IPS-18c (cell line): ENCODE measurements around the gene TBX1.
"Not testable (repeated sequence)": the region's sequence is repeated elsewhere in the genome, so short reads cannot be mapped to it uniquely, and the experiment has no call there.

ENCODE experiments used
- H3K4me3 ChIP-seq: 2 replicates; pipeline ENCODE4 v1.7.0; 2013; ENCODE audit warnings: low read depth, mild to moderate bottlenecking, low read length, moderate library complexity; ENCODE audit not compliant: insufficient read depth
- H3K9me3 ChIP-seq: one replicate; pipeline ENCODE4 v1.6.1; 2013; ENCODE audit warnings: mild to moderate bottlenecking, low read length, moderate library complexity; ENCODE audit not compliant: control insufficient read depth, insufficient read depth

Gene TBX1

DNA sequence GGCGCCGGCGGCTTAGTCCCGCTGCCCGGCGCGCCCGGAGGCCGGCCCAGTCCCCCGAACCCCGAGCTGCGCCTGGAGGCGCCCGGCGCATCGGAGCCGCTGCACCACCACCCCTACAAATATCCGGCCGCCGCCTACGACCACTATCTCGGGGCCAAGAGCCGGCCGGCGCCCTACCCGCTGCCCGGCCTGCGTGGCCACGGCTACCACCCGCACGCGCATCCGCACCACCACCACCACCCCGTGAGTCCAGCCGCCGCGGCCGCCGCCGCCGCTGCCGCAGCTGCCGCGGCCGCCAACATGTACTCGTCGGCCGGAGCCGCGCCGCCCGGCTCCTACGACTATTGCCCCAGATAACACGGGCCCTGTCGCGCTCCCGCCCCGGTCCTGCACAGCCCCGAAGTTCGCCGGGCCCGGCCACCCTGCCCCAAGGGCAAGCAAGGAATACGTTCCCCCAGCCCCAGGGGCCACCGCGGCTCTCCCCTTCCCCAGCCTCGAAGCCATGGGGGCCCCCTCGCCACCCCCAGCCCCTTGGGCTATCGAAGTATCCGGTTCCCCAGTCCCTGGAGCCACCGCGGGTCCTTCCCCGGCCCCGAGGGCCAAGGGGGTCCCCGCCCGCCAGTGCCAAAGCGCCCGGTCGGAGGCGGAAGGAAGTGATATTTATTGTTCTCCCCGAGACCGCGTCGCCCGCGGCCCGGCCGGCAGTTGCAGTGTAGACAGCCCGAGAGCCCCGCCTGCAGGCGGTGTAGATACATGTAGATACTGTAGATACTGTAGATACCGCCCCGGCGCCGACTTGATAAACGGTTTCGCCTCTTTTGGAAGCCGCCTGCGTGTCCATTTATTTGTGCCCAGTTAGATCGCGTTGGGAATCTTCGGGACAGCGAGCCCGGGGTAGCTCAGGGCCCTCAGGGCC, 6.2 kb downstream of the TBX1 start:
- no peaks in the 10 kb centered on the region for H3K9me3 ChIP-seq

DNA sequence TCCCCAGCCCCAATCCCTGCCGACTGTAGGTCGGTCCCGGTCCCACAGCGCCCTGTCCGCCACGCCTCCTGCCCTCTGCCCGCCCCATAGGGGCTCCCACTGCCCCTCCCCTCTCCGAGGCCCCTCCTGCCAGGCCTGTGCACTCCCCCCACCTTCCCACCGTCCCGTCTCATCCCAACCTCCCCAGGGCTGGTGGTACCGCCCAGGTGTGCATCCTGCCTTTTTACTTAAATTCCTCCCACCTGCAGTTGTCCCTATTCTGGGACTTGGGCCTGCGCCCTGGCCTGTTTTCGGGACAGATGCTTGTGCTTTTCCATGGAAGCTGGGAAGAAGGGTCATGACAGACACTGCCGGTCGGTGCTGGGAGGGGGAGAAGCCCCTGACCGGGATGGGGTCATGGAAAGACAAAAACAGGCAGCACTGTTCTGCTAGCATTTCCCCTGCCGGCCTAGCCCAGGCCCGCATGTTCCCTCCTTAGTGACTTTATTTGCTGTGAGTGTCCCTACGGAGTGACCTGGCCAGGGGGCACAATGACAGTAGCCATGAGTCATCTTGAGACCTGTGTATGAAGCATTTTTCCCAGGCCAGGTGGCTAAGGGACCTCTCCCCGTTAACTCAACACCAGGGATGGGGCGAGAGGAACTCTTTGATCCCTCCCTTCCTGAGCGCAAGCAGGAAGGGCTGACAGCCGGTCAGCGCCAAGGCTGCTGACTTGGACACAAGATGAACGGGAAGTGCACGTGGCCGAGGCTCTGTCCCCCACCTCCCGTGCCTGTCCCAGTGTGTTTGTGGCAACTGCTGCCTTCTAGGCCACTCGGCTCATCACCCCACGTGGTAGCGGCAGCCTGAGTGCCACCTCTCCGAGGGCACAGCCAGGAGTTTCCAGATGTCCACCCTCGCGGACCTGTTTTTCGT, 7.1 kb downstream of the TBX1 start:
- no peak overlapping the region for H3K4me3 ChIP-seq

More for the DNA sequence above, 6.2 kb downstream of the TBX1 start:
- H3K4me3 ChIP-seq = peak overlapping the region; percentile 20; the same call in 1 of the 2 replicates

DNA sequence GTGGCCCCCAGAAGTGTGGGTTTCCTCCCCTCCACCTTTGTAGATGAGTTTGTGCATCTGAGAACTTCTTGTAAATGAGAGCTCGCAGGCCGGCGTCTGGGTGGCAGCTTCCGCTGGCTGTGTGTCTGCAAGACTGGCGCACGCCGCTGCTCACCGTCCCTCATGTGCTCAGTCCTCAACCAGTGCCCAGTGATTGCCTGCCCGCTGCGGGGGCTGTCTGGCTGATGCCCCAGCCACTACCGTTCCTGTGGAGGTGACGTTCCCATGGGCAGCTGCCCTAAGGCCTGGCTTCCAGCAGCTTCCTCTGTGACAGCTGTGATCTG, 8.8 kb downstream of the TBX1 start:
- no peak overlapping the region for H3K4me3 ChIP-seq
- no peaks in the 10 kb centered on the region for H3K9me3 ChIP-seq

More for the DNA sequence above, 7.1 kb downstream of the TBX1 start:
- no peaks in the 10 kb centered on the region for H3K9me3 ChIP-seq

DNA sequence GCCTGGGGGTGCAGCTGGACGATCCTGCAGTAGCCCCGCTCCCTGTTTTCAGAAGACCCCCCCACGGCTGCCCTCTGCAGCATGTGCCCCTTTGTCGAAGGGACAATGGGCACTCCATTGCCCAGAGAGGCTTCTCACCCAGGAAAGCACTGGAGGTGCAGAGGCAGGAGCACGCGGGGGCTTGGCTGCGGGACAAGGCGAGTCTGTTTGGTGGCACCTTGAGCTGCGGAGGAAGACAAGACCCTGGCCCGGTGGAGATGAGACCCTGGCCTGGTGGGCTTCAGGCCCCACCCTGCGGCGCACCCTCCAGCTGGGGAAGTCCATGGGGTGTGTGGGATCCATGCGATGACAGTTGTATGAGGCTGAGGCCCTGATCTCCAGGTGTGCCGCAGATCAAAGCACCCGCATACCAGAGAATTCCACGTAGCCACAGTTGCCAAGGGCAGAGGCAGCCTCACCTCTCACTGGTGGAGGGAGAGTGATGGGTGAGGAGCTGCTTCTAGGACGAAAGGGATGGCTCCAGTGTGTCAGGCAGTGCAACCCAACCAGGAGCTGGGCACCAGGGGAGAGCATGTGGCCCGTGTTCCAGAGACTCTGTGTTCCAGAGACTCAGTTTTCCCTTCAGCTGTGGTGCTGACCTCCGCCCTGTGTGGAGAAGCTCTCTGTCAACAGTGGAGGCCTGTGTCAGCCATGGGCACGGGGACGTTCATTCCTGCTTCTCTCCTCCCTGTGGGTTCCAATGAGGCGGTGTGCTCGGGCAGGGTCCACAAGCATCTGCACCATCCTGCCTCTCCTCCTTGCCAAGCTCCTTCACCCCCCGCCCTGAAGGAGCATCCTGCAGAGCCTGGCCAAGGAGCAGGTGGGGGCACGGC, 10.0 kb downstream of the TBX1 start:
- H3K4me3 ChIP-seq = no peak overlapping the region
- no peaks in the 10 kb centered on the region for H3K9me3 ChIP-seq

DNA sequence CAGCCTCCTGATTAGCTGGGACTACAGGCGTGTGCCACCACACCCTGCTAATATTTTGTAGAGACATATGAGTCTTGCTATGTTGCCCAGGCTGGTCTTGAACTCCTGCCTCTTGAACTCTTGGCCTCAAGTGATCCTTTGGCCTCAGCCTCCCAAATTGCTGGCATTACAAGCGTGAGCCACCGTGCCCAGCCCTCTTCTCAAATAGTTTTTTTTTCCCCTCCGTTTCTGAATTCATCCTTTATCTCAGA, 11.8 kb downstream of the TBX1 start:
- Histone ChIP-seq H3K9me3 (no peaks in the 10 kb centered on the region), H3K4me3 (no peak overlapping the region)

DNA sequence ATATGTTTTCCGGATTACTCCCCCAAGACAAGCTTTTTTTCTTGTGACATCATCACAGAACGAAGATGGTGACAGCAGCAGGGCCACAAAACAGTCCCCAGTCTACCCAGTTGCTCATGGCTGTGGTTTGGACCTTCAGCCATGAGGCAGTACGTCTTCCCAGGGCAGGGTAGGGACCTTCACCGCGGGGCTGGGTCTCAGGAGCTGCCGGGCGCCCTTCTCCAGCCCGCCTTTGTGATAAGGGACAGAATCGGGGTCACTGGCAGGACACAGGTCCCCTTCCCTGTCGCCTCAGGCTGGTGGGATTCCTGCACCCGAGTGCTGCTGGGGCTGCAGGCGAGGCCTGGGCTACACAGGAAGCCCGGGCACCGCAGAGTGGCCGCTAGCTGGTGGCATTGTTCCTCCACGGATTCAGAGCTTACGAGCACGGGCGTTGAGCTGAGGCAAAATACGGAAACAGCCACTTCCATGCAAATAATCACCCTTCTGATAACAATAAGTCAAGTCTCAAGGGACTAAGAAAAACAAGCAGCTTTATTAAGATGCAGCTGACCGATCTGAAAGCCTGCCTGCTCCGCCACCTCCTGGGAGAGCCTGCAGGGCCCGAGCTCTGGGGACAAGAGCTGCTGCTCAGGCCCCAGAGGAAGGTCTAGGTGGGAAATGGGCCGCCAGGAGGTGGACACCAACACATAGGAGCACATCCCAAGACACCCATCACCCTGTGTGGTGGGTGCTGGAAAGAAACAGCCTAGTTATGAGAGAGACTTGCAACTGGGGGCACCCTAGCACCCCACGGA, 12.3 kb downstream of the TBX1 start:
- H3K9me3 ChIP-seq = peaks cover 2% of the 10 kb centered on the region
- no peak overlapping the region for H3K4me3 ChIP-seq

DNA sequence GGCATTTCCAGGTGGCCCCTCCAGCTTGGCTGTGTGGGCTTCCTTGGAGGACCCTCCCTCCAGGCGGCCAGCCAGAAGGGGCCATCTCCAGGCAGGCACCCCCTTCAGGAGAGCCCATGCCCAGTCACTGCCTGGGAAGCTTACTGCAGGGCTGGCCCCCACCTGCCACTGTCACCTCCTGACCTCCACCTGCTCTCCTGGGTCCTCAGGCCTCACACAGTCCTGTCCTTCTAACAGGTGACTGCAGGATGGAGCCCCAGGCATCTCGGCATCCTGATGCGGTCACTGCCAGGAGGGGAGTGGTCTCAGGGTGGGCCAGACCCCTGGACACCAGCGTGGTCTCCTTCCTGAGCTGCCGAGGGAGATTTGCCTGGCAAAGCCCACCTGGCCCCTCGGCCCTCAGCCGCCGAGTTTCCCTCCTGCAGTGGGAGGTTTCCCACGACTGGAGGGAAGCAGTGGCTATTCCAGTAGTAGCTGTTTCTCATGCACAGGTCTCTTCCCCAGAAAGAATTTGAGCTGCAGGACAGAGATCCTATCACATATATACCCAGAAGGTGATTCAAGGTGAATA, 13.0 kb downstream of the TBX1 start:
- H3K4me3 ChIP-seq = no peak overlapping the region
- H3K9me3 ChIP-seq = peaks cover 2% of the 10 kb centered on the region

DNA sequence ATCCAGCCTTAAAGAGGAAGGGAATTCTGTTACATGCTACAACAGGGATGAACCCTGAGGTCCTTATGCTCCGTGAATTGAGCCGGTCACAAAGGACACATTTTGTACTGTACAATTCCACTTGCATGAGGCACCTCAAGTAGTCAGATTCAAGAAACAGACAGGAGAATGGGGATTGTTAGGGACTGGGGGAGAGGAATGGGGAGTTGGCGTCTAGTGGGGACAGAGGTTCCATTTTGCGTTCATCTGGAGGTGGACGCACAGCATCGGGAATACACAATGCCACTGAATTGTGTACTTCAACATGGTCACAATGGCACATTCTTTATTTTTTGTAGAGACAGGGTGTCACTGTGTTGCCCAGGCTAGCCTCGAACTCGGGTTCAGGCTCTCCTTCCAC, 14.1 kb downstream of the TBX1 start:
- no peak overlapping the region for H3K4me3 ChIP-seq

DNA sequence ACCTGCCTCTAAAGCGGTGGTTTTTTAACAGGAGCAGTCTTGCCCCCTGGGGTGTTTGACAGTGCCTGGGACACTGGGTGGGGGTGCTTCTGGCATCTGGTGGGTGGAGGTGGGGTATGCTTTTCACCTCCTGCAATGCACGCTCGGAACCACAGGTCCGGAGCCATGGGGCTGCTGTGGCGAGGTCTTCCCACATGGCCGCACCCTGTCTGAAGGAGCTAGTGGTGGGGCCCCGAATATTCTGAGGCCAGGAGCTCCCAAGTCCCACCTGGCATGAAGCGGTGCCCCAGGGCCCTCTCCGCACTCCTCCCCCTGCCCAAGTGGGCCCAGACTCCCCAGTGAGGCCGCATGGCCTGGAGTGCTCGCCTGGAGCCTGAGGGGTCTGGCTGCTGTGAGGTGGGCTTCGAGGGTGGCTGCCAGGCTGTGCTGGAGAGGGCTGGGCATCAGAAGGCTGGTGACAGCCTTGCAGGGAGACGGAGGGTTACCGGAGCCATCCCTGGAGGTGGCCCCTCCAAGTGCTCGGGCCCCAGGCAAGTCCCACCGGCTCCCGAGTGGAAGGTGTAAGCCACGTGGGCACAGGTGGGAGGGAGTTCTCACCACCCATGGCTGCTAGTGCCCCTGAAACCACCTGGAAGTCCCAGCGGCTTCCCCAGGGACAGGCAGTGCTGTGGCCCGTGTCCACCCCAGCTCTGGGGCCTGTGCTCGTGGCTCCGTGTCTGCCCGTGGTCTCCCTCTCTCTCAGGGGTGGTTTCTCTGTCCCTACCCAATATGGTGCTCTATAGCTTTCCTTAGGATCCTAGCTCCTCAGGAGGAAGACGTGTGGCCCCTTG, 15.1 kb downstream of the TBX1 start:
- H3K4me3 ChIP-seq = no peak overlapping the region
- peaks cover 2% of the 10 kb centered on the region for H3K9me3 ChIP-seq

More for the DNA sequence above, 14.1 kb downstream of the TBX1 start:
- H3K9me3 ChIP-seq = peaks cover 2% of the 10 kb centered on the region

DNA sequence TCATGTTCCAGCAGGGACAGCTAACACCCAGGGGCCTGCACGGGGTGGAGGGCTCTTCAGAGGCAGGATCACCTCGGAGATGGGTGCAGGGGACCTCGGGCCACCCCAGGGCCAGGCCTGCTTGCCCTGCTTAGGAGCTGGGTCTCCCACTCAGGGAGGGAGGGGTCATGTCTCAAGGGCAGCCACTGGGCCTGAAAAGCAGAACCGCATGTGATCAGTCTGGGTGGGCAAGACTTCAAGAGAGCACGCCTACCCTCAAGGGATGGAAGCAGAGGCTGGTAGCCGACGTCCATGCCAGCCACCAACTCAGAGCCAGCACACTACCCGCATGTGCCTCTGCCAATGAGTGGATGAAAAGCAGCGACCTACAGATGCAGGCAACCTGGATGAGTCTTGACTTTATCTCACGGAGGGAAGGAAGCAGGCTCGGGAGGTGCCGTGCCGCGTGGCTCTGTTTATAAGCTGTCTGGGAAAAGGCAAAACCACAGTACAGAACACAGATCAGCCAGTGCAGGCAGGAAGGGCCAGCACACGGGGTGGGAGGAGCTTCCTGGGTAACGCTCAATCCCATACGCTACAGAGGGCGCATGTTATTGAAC, 16.0 kb downstream of the TBX1 start:
- peaks cover 2% of the 10 kb centered on the region for H3K9me3 ChIP-seq
- H3K4me3 ChIP-seq = no peak overlapping the region

DNA sequence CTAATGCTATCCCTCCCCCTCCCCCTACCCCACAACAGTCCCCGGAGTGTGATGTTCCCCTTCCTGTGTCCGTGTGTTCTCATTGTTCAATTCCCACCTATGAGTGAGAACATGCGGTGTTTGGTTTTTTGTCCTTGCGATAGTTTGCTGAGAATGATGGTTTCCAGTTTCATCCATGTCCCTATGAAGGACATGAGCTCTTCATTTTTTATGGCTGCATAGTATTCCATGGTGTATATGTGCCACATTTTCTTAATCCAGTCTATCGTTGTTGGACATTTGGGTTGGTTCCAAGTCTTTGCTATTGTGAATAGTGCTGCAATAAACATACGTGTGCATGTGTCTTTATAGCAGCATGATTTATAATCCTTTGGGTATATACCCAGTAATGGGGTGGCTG, 16.6 kb downstream of the TBX1 start:
- not testable (repeated sequence) for H3K4me3 ChIP-seq, H3K9me3 ChIP-seq

DNA sequence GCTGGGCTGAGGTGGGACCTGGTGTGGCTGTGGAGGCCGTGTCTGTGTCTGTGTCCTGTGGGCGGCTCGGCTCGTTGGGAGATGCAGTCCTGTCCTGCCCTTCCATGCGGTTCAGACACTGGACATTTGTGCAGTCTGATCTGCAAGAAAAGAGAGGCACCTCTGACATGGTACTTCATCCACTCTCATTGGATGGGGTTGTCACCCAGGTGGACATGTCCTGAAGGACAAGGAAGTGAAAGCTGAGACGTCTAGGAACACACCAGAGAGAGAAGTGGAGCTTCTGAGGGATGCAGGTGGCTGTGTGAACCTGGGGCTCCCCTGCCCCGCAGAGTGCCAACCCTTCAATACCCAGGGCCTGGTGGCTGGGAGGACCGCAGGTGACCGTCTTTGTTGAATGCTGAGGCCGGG, 18.4 kb downstream of the TBX1 start:
- H3K4me3 ChIP-seq = no peak overlapping the region
- peaks cover 2% of the 10 kb centered on the region for H3K9me3 ChIP-seq

DNA sequence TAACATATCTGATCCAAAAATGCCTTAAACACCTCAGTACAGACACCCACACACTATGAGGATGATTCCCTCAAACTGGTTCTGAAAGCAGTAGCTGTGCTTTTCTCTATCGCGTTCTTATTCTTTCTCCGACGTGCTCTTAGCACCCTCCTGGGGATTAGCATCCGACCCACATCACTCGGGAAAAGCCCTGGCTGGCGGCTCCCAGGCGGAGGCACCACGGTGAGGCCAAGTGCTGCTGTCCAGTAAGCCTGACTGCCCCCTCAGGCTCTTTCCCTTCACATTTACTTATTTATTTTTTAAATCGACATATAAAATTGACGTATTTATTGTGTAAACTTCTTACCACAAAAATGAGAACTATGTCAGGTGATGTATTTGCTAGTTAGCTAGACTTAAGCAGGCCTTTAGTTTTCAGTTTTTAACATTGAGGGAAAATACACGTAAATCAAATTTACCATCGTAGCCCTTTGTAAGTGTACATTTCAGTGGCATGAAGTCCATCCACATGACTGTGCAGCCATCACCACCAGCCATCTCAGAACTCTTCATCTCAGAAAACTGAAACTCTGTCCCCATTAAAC, 19.2 kb downstream of the TBX1 start:
- Histone ChIP-seq H3K4me3 (no peak overlapping the region), H3K9me3 (peaks cover 2% of the 10 kb centered on the region)

DNA sequence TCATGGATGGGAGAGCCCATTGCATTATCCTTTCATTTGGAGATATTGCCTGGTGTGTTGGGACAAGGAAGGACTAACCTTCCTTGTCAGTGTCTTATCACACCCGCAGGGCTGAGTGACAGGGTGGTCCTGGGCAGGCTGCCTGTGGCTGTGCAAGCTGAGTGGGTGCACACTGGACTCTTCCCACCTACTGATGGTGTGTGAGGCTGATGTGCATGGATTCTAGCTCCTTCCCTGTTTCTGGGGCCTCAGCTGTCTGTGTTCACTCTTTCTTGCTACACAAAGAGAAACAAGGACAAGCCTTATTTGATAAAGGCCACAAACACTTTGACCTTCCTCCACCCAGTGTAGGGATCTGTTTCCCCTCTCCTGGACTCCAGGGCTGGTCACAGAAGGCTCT, 22.0 kb downstream of the TBX1 start:
- Histone ChIP-seq H3K4me3 (no peak overlapping the region), H3K9me3 (peaks cover 1% of the 10 kb centered on the region)
